K562 (cell line): ENCODE measurements around the gene PTH2. TPM values are rescaled to one million over a fixed set of nuclear protein-coding genes. Genes with fewer than 3 reads are reported as not detected.

ENCODE experiments used
- AFF4 ChIP-seq: sonication (generic); formaldehyde crosslinking; IDR thresholded peaks from 2 replicates; pipeline ENCODE4 v1.8.0; 2023; ENCODE audit warnings: mild to moderate bottlenecking, missing genetic modification reagents
- BRF1 ChIP-seq: IDR thresholded peaks from 3 replicates; pipeline ENCODE4 v1.6.1; 2011; ENCODE audit warnings: borderline replicate concordance, mild to moderate bottlenecking; ENCODE audit not compliant: insufficient read length; ENCODE audit errors: extremely low read depth
- EP400 ChIP-seq: fragments of 450-650 bp; IDR thresholded peaks from 2 replicates; pipeline ENCODE4 v1.6.1; 2017; ENCODE audit warnings: antibody characterized with exemption, mild to moderate bottlenecking, moderate library complexity
- HOMEZ ChIP-seq: fragments of 250-450 bp; sonication (Bioruptor Pico); IDR thresholded peaks from 2 replicates; pipeline ENCODE4 v1.4.0; 2020; ENCODE audit warnings: mild to moderate bottlenecking, moderate library complexity
- ILF3 ChIP-seq: fragments of 450-650 bp; IDR thresholded peaks from 2 replicates; pipeline ENCODE4 v1.6.1; 2018; ENCODE audit warnings: antibody characterized with exemption, mild to moderate bottlenecking, moderate library complexity, borderline replicate concordance
- KAT8 ChIP-seq: fragments of 450-650 bp; IDR thresholded peaks from 2 replicates; pipeline ENCODE4 v1.6.1; 2016; ENCODE audit warnings: low read depth, mild to moderate bottlenecking
- KLF6 ChIP-seq: fragments of 250-450 bp; sonication (Bioruptor Pico); IDR thresholded peaks from 2 replicates; pipeline ENCODE4 v1.4.0; 2020; ENCODE audit warnings: mild to moderate bottlenecking, moderate library complexity, borderline replicate concordance
- MAFK ChIP-seq: IDR thresholded peaks from 2 replicates; pipeline ENCODE4 v1.6.1; 2011; ENCODE audit warnings: low read length, improper control_type of control experiment
- MCM2 ChIP-seq: fragments of 450-650 bp; IDR thresholded peaks from 2 replicates; pipeline ENCODE4 v1.6.1; 2017; ENCODE audit warnings: low read depth, mild to moderate bottlenecking
- NEUROD1 ChIP-seq: fragments of 150-350 bp; IDR thresholded peaks from 2 replicates; pipeline ENCODE4 v1.6.1; 2014; ENCODE audit warnings: borderline replicate concordance, low read length, low read depth; ENCODE audit not compliant: partially characterized antibody
- NFATC3 ChIP-seq: fragments of 450-650 bp; IDR thresholded peaks from 2 replicates; pipeline ENCODE4 v1.6.1; 2017; ENCODE audit warnings: mild to moderate bottlenecking
- NR2F6 ChIP-seq: fragments of 450-650 bp; formaldehyde crosslinking; IDR thresholded peaks from 2 replicates; pipeline ENCODE4 v1.4.0; 2020; ENCODE audit warnings: mild to moderate bottlenecking
- PML ChIP-seq: IDR thresholded peaks from 2 replicates; pipeline ENCODE4 v1.6.1; 2012; ENCODE audit warnings: low read length, inconsistent platforms
- PRMT5 ChIP-seq: sonication (generic); formaldehyde crosslinking; IDR thresholded peaks from 2 replicates; pipeline ENCODE4 v1.5.0; 2020; ENCODE audit warnings: missing genetic modification reagents
- PTTG1 ChIP-seq: fragments of 450-650 bp; IDR thresholded peaks from 2 replicates; pipeline ENCODE4 v1.6.1; 2016; ENCODE audit warnings: low read depth, mild to moderate bottlenecking, missing genetic modification characterization, missing compliant biosample characterization
- SRF ChIP-seq, 2 experiments: fragments of 250-450, 450-650 bp in 1 of 2; sonication (Bioruptor Pico) in 1 of 2; sonication (generic) in 1 of 2; formaldehyde crosslinking; IDR thresholded peaks; 2 replicates each; pipeline versions ENCODE4 v1.5.0 to v1.5.1; 2020 to 2022; ENCODE audit warnings: mild to moderate bottlenecking in 1 of 2, missing genetic modification reagents in 1 of 2
- ZNF780A ChIP-seq: fragments of 250-450 bp; sonication (Bioruptor Pico); IDR thresholded peaks from 2 replicates; pipeline ENCODE4 v1.5.0; 2021; ENCODE audit warnings: mild to moderate bottlenecking
- polyA plus RNA-seq, 8 experiments: library from polyadenylated mRNA; depleted of rRNA in 4 of 8; stranded (reverse) in 5 of 8; unstranded in 3 of 8; fragments of >200 nt; fragmentation: Nextera tagmentation in 2 of 8; fragmentation: Illumina TruSeq in 1 of 8; extraction: Ambion mirVana in 2 of 8; extraction: Trizol in 1 of 8; gene quantifications; 2 replicates each; pipeline versions ENCODE4 v1.2.1 to v1.2.3, GENCODE V29; 2011 to 2014; ENCODE audit warnings: inconsistent platforms in 1 of 8, missing spikeins in 1 of 8
- total RNA-seq, 7 experiments: library from RNA; depleted of rRNA in 6 of 7; stranded (reverse); fragments of >200 nt in 6 of 7; fragmentation: Illumina TruSeq in 2 of 7; extraction: Trizol in 2 of 7; gene quantifications; 2 replicates each; pipeline versions ENCODE4 v1.2.1 to v1.2.3, GENCODE V29; 2011 to 2021; ENCODE audit warnings: low replicate concordance in 1 of 7
- TF ChIP-seq, protein P1 (sequence below): IDR thresholded peaks from 2 replicates; pipeline ENCODE4 v1.6.1; 2011; ENCODE audit not compliant: insufficient read length; ENCODE audit errors: extremely low read depth
- TF ChIP-seq, protein P2 (sequence below): IDR thresholded peaks from 2 replicates; pipeline ENCODE4 v1.6.1; 2011; ENCODE audit warnings: borderline replicate concordance, low read depth, mild to moderate bottlenecking, moderate library complexity, low read length; ENCODE audit not compliant: insufficient read depth, poor library complexity, severe bottlenecking

PTH2 gene
- total and polyA plus RNA-seq, 9 of the 15 experiments (the other 6 are each of a cell fraction or from before 2014, with no cell fraction given): 1.3 TPM; not detected in 8

- TF ChIP-seq, protein P1, sequence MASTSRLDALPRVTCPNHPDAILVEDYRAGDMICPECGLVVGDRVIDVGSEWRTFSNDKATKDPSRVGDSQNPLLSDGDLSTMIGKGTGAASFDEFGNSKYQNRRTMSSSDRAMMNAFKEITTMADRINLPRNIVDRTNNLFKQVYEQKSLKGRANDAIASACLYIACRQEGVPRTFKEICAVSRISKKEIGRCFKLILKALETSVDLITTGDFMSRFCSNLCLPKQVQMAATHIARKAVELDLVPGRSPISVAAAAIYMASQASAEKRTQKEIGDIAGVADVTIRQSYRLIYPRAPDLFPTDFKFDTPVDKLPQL: no peak
- TF ChIP-seq MAFK (no peak), KAT8 (no peak), NR2F6 (CRISPR knock-in tag) (no peak), HOMEZ (no peak), NFATC3 (no peak), MCM2 (no peak), BRF1 (no peak), SRF (CRISPR knock-in tag; IDR thresholded peaks at IDR 0.05) (no peak), PML (no peak), ILF3 (no peak), PRMT5 (CRISPR knock-in tag) (no peak), NEUROD1 (no peak), KLF6 (no peak), ZNF780A (CRISPR knock-in tag) (no peak), EP400 (peak; percentile 65; the same call in 1 of the 2 replicates), AFF4 (CRISPR knock-in tag) (0 out of 2 replicates have a peak, but pooled peaks have one; percentile 54), PTTG1 (no peak)
- TF ChIP-seq, protein P2, sequence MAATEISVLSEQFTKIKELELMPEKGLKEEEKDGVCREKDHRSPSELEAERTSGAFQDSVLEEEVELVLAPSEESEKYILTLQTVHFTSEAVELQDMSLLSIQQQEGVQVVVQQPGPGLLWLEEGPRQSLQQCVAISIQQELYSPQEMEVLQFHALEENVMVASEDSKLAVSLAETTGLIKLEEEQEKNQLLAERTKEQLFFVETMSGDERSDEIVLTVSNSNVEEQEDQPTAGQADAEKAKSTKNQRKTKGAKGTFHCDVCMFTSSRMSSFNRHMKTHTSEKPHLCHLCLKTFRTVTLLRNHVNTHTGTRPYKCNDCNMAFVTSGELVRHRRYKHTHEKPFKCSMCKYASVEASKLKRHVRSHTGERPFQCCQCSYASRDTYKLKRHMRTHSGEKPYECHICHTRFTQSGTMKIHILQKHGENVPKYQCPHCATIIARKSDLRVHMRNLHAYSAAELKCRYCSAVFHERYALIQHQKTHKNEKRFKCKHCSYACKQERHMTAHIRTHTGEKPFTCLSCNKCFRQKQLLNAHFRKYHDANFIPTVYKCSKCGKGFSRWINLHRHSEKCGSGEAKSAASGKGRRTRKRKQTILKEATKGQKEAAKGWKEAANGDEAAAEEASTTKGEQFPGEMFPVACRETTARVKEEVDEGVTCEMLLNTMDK: no peak
These were observed 8.1 kb upstream of the PTH2 start (continued) for GRCh38 chr19:49431330-49431749.
